WTC11 (cell line): Measurements from ENCODE around the gene PHF11.

Source experiments
- ETV6 ChIP-seq: sonication (generic); formaldehyde crosslinking; IDR thresholded peaks from 2 replicates; pipeline ENCODE4 v1.8.1; 2022; ENCODE audit warnings: mild to moderate bottlenecking, missing genetic modification reagents
- NR3C1 ChIP-seq: sonication (generic); formaldehyde crosslinking; conservative IDR thresholded peaks from 2 replicates; pipeline ENCODE4 v1.8.1; 2023; ENCODE audit warnings: low read depth, mild to moderate bottlenecking, missing genetic modification reagents
- SMAD3 ChIP-seq: sonication (generic); formaldehyde crosslinking; IDR thresholded peaks from 2 replicates; pipeline ENCODE4 v1.8.0; 2022; ENCODE audit warnings: missing genetic modification reagents, mild to moderate bottlenecking, borderline replicate concordance
- ZNF671 ChIP-seq: fragments of 250-450 bp; sonication (Bioruptor Pico); IDR thresholded peaks from 2 replicates; pipeline ENCODE4 v1.8.0; 2021; ENCODE audit warnings: mild to moderate bottlenecking
- TF ChIP-seq, protein P1 (sequence below): fragments of 200-600 bp; IDR thresholded peaks from 2 replicates; pipeline ENCODE4 v1.8.0; 2022; ENCODE audit warnings: antibody characterized with exemption
- TF ChIP-seq, protein P2 (sequence below): sonication (generic); formaldehyde crosslinking; IDR thresholded peaks from 2 replicates; pipeline ENCODE4 v1.8.1; 2023; ENCODE audit warnings: mild to moderate bottlenecking, missing genetic modification reagents, borderline replicate concordance
- TF ChIP-seq, protein P3 (sequence below): sonication (generic); formaldehyde crosslinking; IDR thresholded peaks from 2 replicates; pipeline ENCODE4 v1.8.1; 2022; ENCODE audit warnings: mild to moderate bottlenecking, moderate library complexity, missing genetic modification reagents
- TF ChIP-seq, protein P4 (sequence below): sonication (generic); formaldehyde crosslinking; IDR thresholded peaks from 2 replicates; pipeline ENCODE4 v1.8.0; 2022; ENCODE audit warnings: mild to moderate bottlenecking, missing genetic modification reagents

DNA sequence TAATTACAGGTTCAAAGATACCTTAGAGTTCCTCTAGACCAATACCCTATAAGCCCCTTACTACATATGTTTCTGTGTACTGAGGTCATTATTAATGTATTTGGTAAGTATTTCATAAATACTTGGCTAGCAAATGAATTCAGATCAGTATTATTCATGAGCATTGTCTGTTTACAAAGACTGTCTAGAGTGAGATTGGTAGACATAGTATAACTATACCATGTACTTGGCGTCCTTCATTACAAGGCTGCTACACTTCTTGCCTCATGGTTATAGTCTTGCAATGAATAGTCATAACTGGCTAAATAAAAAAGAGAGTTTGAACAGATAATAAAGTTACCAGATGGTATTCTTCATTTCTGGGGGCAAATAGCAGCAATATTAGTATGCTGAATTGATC is 39.6 kb upstream of the PHF11 start:
- TF ChIP-seq, protein P1, sequence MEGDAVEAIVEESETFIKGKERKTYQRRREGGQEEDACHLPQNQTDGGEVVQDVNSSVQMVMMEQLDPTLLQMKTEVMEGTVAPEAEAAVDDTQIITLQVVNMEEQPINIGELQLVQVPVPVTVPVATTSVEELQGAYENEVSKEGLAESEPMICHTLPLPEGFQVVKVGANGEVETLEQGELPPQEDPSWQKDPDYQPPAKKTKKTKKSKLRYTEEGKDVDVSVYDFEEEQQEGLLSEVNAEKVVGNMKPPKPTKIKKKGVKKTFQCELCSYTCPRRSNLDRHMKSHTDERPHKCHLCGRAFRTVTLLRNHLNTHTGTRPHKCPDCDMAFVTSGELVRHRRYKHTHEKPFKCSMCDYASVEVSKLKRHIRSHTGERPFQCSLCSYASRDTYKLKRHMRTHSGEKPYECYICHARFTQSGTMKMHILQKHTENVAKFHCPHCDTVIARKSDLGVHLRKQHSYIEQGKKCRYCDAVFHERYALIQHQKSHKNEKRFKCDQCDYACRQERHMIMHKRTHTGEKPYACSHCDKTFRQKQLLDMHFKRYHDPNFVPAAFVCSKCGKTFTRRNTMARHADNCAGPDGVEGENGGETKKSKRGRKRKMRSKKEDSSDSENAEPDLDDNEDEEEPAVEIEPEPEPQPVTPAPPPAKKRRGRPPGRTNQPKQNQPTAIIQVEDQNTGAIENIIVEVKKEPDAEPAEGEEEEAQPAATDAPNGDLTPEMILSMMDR, result no peak
- TF ChIP-seq ZNF671 (CRISPR knock-in tag), result no peak
- TF ChIP-seq, protein P2, sequence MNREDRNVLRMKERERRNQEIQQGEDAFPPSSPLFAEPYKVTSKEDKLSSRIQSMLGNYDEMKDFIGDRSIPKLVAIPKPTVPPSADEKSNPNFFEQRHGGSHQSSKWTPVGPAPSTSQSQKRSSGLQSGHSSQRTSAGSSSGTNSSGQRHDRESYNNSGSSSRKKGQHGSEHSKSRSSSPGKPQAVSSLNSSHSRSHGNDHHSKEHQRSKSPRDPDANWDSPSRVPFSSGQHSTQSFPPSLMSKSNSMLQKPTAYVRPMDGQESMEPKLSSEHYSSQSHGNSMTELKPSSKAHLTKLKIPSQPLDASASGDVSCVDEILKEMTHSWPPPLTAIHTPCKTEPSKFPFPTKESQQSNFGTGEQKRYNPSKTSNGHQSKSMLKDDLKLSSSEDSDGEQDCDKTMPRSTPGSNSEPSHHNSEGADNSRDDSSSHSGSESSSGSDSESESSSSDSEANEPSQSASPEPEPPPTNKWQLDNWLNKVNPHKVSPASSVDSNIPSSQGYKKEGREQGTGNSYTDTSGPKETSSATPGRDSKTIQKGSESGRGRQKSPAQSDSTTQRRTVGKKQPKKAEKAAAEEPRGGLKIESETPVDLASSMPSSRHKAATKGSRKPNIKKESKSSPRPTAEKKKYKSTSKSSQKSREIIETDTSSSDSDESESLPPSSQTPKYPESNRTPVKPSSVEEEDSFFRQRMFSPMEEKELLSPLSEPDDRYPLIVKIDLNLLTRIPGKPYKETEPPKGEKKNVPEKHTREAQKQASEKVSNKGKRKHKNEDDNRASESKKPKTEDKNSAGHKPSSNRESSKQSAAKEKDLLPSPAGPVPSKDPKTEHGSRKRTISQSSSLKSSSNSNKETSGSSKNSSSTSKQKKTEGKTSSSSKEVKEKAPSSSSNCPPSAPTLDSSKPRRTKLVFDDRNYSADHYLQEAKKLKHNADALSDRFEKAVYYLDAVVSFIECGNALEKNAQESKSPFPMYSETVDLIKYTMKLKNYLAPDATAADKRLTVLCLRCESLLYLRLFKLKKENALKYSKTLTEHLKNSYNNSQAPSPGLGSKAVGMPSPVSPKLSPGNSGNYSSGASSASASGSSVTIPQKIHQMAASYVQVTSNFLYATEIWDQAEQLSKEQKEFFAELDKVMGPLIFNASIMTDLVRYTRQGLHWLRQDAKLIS (CRISPR knock-in tag), result no peak
- no peak for TF ChIP-seq SMAD3 (CRISPR knock-in tag)
- TF ChIP-seq, protein P3, sequence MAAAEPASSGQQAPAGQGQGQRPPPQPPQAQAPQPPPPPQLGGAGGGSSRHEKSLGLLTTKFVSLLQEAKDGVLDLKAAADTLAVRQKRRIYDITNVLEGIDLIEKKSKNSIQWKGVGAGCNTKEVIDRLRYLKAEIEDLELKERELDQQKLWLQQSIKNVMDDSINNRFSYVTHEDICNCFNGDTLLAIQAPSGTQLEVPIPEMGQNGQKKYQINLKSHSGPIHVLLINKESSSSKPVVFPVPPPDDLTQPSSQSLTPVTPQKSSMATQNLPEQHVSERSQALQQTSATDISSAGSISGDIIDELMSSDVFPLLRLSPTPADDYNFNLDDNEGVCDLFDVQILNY (CRISPR knock-in tag), result no peak
- no peak for TF ChIP-seq NR3C1 (CRISPR knock-in tag)
- TF ChIP-seq, protein P4, sequence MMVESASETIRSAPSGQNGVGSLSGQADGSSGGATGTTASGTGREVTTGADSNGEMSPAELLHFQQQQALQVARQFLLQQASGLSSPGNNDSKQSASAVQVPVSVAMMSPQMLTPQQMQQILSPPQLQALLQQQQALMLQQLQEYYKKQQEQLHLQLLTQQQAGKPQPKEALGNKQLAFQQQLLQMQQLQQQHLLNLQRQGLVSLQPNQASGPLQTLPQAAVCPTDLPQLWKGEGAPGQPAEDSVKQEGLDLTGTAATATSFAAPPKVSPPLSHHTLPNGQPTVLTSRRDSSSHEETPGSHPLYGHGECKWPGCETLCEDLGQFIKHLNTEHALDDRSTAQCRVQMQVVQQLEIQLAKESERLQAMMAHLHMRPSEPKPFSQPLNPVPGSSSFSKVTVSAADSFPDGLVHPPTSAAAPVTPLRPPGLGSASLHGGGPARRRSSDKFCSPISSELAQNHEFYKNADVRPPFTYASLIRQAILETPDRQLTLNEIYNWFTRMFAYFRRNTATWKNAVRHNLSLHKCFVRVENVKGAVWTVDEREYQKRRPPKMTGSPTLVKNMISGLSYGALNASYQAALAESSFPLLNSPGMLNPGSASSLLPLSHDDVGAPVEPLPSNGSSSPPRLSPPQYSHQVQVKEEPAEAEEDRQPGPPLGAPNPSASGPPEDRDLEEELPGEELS (CRISPR knock-in tag), result no peak
- TF ChIP-seq ETV6 (CRISPR knock-in tag), result no peak
